Transverse colon (tissue), 4 donors: Measurements from ENCODE around the gene EIF4ENIF1.

Source experiments
- POLR2A ChIP-seq: fragments of 450-650 bp; IDR thresholded peaks from one replicate; pipeline ENCODE4 v1.6.1; 2016; ENCODE audit warnings: antibody characterized with exemption, mild to moderate bottlenecking, moderate library complexity
- POLR2AphosphoS5 ChIP-seq, 3 donors: sonication (generic); formaldehyde crosslinking; IDR thresholded peaks; one replicate each; pipeline ENCODE4 v1.6.1; 2016; ENCODE audit warnings: antibody characterized with exemption in 3 of 3
- TF ChIP-seq, protein P1 (sequence below), 5 experiments: fragments of 200-600 bp in 3 of 5; fragments of 450-650 bp in 2 of 5; sonication (generic) in 3 of 5; IDR thresholded peaks; 1 replicate in 2 of 5; 2 replicates in 3 of 5; pipeline ENCODE4 v1.5.1; 2016 to 2017; ENCODE audit warnings: antibody characterized with exemption in 5 of 5, inconsistent platforms in 3 of 5, mild to moderate bottlenecking in 2 of 5, moderate library complexity in 1 of 5

DNA sequence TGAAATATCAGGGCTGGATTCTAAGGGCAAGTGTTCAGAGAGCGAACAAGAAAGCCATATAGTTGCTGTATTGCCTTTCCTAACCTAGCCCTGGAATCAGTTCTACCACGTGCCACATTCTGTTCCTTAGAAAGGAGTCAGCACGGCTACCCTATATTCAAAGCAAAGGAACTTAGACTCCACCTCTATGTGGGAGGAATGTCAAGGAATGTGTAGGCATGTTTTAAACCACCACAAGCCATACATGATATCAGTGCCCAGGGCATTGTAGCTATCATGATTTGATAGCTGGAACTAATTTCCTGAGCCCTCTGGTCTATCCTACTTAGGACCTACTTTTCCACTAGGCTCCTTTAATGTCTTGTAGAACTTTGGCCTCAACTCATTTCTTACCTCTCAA is 2.5 kb upstream of the EIF4ENIF1 start:
- TF ChIP-seq, protein P1, sequence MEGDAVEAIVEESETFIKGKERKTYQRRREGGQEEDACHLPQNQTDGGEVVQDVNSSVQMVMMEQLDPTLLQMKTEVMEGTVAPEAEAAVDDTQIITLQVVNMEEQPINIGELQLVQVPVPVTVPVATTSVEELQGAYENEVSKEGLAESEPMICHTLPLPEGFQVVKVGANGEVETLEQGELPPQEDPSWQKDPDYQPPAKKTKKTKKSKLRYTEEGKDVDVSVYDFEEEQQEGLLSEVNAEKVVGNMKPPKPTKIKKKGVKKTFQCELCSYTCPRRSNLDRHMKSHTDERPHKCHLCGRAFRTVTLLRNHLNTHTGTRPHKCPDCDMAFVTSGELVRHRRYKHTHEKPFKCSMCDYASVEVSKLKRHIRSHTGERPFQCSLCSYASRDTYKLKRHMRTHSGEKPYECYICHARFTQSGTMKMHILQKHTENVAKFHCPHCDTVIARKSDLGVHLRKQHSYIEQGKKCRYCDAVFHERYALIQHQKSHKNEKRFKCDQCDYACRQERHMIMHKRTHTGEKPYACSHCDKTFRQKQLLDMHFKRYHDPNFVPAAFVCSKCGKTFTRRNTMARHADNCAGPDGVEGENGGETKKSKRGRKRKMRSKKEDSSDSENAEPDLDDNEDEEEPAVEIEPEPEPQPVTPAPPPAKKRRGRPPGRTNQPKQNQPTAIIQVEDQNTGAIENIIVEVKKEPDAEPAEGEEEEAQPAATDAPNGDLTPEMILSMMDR (IDR thresholded peaks at IDR 0.05) = no peak
- no peak for TF ChIP-seq POLR2AphosphoS5 (IDR thresholded peaks at IDR 0.05)
- TF ChIP-seq POLR2A = no peak
